SH-SY5Y (cell line): Measurements from ENCODE around the gene GPC1.

Source experiments
- GATA2 ChIP-seq: IDR thresholded peaks from 2 replicates; pipeline ENCODE4 v1.6.1; 2011; ENCODE audit warnings: mild to moderate bottlenecking, low read depth, low read length
- GATA3 ChIP-seq: IDR thresholded peaks from 2 replicates; pipeline ENCODE4 v1.6.1; 2011; ENCODE audit warnings: low read depth, mild to moderate bottlenecking, low read length, moderate library complexity

GRCh38 chr2:240424341-240425235 lies 10.9 kb upstream of the GPC1 start:
- no peak for TF ChIP-seq GATA2
- no peak for TF ChIP-seq GATA3
